H9 (cell line): ENCODE measurements around the gene GABRB1. TPM values are rescaled to one million over a fixed set of nuclear protein-coding genes. Genes with fewer than 3 reads are reported as not detected.

Source experiments
- DNase-seq: peaks from one replicate; pipeline ENCODE4 v3.0.0-alpha.2; 2017
- H2AFZ ChIP-seq: one replicate; pipeline ENCODE4 v1.6.1; 2013; ENCODE audit warnings: mild to moderate bottlenecking, low read length, control low read depth, moderate library complexity
- H2AK5ac ChIP-seq: 2 replicates; pipeline ENCODE4 v1.6.1; 2013; ENCODE audit warnings: low read length, control low read depth, mixed read lengths; ENCODE audit not compliant: insufficient read length
- H2BK120ac ChIP-seq: one replicate; pipeline ENCODE4 v1.6.1; 2013; ENCODE audit warnings: low read depth, mild to moderate bottlenecking, low read length, control low read depth, inconsistent platforms; ENCODE audit not compliant: poor library complexity, severe bottlenecking
- H2BK12ac ChIP-seq: 2 replicates; pipeline ENCODE4 v1.6.1; 2013; ENCODE audit warnings: low read length, control low read depth, mixed read lengths, low read depth; ENCODE audit not compliant: insufficient read length
- H2BK15ac ChIP-seq: 2 replicates; pipeline ENCODE4 v1.6.1; 2013; ENCODE audit warnings: low read depth, low read length, control low read depth
- H2BK20ac ChIP-seq: one replicate; pipeline ENCODE4 v1.6.1; 2013; ENCODE audit warnings: low read depth, mild to moderate bottlenecking, low read length, control low read depth, inconsistent platforms; ENCODE audit not compliant: poor library complexity, severe bottlenecking
- H2BK5ac ChIP-seq: 2 replicates; pipeline ENCODE4 v1.6.1; 2013; ENCODE audit warnings: low read length, control low read depth, mixed read lengths; ENCODE audit not compliant: insufficient read length
- H3K14ac ChIP-seq: 2 replicates; pipeline ENCODE4 v1.6.1; 2013; ENCODE audit warnings: low read length, control low read depth; ENCODE audit not compliant: insufficient read depth
- H3K18ac ChIP-seq: 2 replicates; pipeline ENCODE4 v1.6.1; 2013; ENCODE audit warnings: low read depth, mild to moderate bottlenecking, mixed read lengths, low read length, control low read depth; ENCODE audit not compliant: insufficient read length
- H3K23ac ChIP-seq: 2 replicates; pipeline ENCODE4 v1.6.1; 2013; ENCODE audit warnings: low read length, control low read depth, mixed read lengths, low read depth; ENCODE audit not compliant: insufficient read length
- H3K23me2 ChIP-seq: 2 replicates; pipeline ENCODE4 v1.6.1; 2013; ENCODE audit warnings: low read depth, mild to moderate bottlenecking, mixed read lengths, low read length, control low read depth; ENCODE audit not compliant: insufficient read length, poor library complexity, severe bottlenecking
- H3K27ac ChIP-seq: 2 replicates; pipeline ENCODE4 v1.5.1; 2013; ENCODE audit warnings: low read length, control low read depth, mixed read lengths, low read depth; ENCODE audit not compliant: insufficient read length
- H3K27me3 ChIP-seq: 2 replicates; pipeline ENCODE4 v1.6.1; 2013; ENCODE audit warnings: low read length, control low read depth, inconsistent platforms; ENCODE audit not compliant: insufficient read depth
- H3K4ac ChIP-seq: 2 replicates; pipeline ENCODE4 v1.6.1; 2013; ENCODE audit warnings: low read depth, mild to moderate bottlenecking, control low read depth, inconsistent platforms, low read length, moderate library complexity
- H3K4me1 ChIP-seq: 2 replicates; pipeline ENCODE4 v1.6.1; 2013; ENCODE audit warnings: low read length, control low read depth, inconsistent platforms; ENCODE audit not compliant: insufficient read depth
- H3K4me2 ChIP-seq: 2 replicates; pipeline ENCODE4 v1.6.1; 2013; ENCODE audit warnings: low read length, control low read depth, mixed read lengths; ENCODE audit not compliant: insufficient read length, insufficient read depth
- H3K56ac ChIP-seq: 2 replicates; pipeline ENCODE4 v1.6.1; 2013; ENCODE audit warnings: low read depth, mild to moderate bottlenecking, mixed read lengths, low read length, control low read depth; ENCODE audit not compliant: insufficient read length
- H3K79me1 ChIP-seq: 2 replicates; pipeline ENCODE4 v1.6.1; 2013; ENCODE audit warnings: low read depth, mild to moderate bottlenecking, moderate library complexity, low read length, control low read depth, inconsistent platforms; ENCODE audit not compliant: insufficient read depth, poor library complexity, severe bottlenecking
- H3K79me2 ChIP-seq: 2 replicates; pipeline ENCODE4 v1.6.1; 2013; ENCODE audit warnings: low read length, control low read depth, inconsistent platforms; ENCODE audit not compliant: insufficient read depth
- H3K9ac ChIP-seq: 2 replicates; pipeline ENCODE4 v1.6.1; 2013; ENCODE audit warnings: low read length, control low read depth, mixed read lengths; ENCODE audit not compliant: insufficient read length; ENCODE audit errors: extremely low read depth
- H3K9me3 ChIP-seq: one replicate; pipeline ENCODE4 v1.6.1; 2013; ENCODE audit warnings: low read depth, low read length, inconsistent platforms; ENCODE audit not compliant: control insufficient read depth
- H3T11ph ChIP-seq: one replicate; pipeline ENCODE4 v1.6.1; 2013; ENCODE audit warnings: mild to moderate bottlenecking, low read length, control low read depth, inconsistent platforms
- H4K20me1 ChIP-seq: one replicate; pipeline ENCODE4 v1.6.1; 2013; ENCODE audit not compliant: control insufficient read depth, insufficient read length, insufficient read depth
- H4K5ac ChIP-seq: 2 replicates; pipeline ENCODE4 v1.6.1; 2013; ENCODE audit warnings: low read depth, mild to moderate bottlenecking, mixed read lengths, low read length, control low read depth; ENCODE audit not compliant: insufficient read length
- H4K8ac ChIP-seq: replicated peaks from 2 replicates; pipeline ENCODE4 v1.6.1; 2013; ENCODE audit warnings: low read length, control low read depth, mixed read lengths, low read depth; ENCODE audit not compliant: insufficient read length
- H4K91ac ChIP-seq: 2 replicates; pipeline ENCODE4 v1.6.1; 2013; ENCODE audit warnings: low read depth, mild to moderate bottlenecking, moderate library complexity, mixed read lengths, low read length, control low read depth; ENCODE audit not compliant: insufficient read length
- H3K27ac Mint-ChIP-seq, 3 experiments: 2 replicates in 2 of 3; 3 replicates in 1 of 3; pipeline ENCODE4 v1.8.0; 2020 to 2021; ENCODE audit warnings: mixed read lengths in 3 of 3, mild to moderate bottlenecking in 1 of 3, moderate library complexity in 1 of 3
- H3K27me3 Mint-ChIP-seq: 2 replicates; pipeline ENCODE4 v1.8.0; 2021; ENCODE audit warnings: low read depth, mild to moderate bottlenecking, moderate library complexity, mixed read lengths
- H3K36me3 Mint-ChIP-seq, 3 experiments: 2 replicates in 2 of 3; 3 replicates in 1 of 3; pipeline ENCODE4 v1.8.0; 2020 to 2021; ENCODE audit warnings: low read depth in 3 of 3, mixed read lengths in 3 of 3; ENCODE audit not compliant: insufficient read depth in 1 of 3
- H3K4me1 Mint-ChIP-seq, 2 experiments: 2 replicates each; pipeline ENCODE4 v1.8.0; 2020; ENCODE audit warnings: mixed read lengths in 2 of 2
- H3K4me3 Mint-ChIP-seq, 2 experiments: 2 replicates in 1 of 2; 3 replicates in 1 of 2; pipeline ENCODE4 v1.8.0; 2020 to 2021; ENCODE audit warnings: mild to moderate bottlenecking in 2 of 2, mixed read lengths in 2 of 2, moderate library complexity in 1 of 2
- H3K9me3 Mint-ChIP-seq, 2 experiments: 2 replicates in 1 of 2; 3 replicates in 1 of 2; pipeline ENCODE4 v1.8.0; 2020; ENCODE audit warnings: mild to moderate bottlenecking in 2 of 2, mixed read lengths in 2 of 2, moderate library complexity in 1 of 2
- WGBS: extraction: QIAGEN DNeasy Blood & Tissue Kit; methylation state at CpG from one replicate; pipeline ENCODE4 v1.1.7; 2013; ENCODE audit warnings: missing lambda C conversion rate, low lambda C conversion rate, mixed read lengths; ENCODE audit not compliant: insufficient read length; ENCODE audit errors: extremely low coverage; 5-methylcytosine and 5-hydroxymethylcytosine counted together
- total RNA-seq: library from RNA; stranded (reverse); gene quantifications from 2 replicates; pipeline ENCODE4 v1.2.1, GENCODE V29; 2021
- TF ChIP-seq, protein P1 (sequence below): fragments of 200-600 bp; sonication (generic); conservative IDR thresholded peaks from 3 replicates; pipeline ENCODE4 v1.8.0; 2021; ENCODE audit warnings: antibody characterized with exemption, mild to moderate bottlenecking

GABRB1 gene
- total RNA-seq, 1 experiment from 2014 or later, result 0.39 TPM

DNA sequence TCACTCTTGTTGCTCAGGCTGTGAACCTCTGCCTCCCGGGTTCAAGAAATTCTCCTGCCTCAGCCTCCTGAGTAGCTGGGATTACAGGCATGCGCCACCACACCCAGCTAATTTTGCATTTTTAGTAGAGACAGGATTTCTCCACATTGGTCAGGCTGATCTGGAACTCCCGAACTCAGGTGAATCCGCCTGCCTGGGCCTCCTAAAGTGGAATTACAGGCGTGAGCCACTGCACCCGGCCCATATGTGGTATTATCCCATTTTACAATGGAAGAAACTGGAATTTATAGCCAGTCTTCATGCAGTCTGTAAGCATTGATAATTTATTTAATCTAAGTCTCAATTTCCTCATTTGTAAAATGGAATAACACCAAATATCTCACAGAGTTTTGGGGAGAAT is 161.8 kb downstream of the GABRB1 start:
- Mint-ChIP-seq H3K27ac (no peak overlapping the region), H3K4me3 (no peak overlapping the region), H3K9me3 (no peaks in the 10 kb centered on the region), H3K27me3 (no peaks in the 10 kb centered on the region), H3K36me3 (no peaks in the 10 kb centered on the region; a peak in 1 of 7 replicates), H3K4me1 (no peaks in the 10 kb centered on the region)
- Histone ChIP-seq H3K4me2 (no peak overlapping the region), H3K79me1 (no peaks in the 10 kb centered on the region), H3K9me3 (no peaks in the 10 kb centered on the region), H2AFZ (no peak overlapping the region), H2BK12ac (no peak overlapping the region), H3K56ac (no peak overlapping the region), H2AK5ac (no peak overlapping the region), H2BK5ac (no peak overlapping the region), H2BK20ac (no peak overlapping the region), H3K27ac (no peak overlapping the region), H3T11ph (no peak overlapping the region), H4K8ac (no peak overlapping the region), H3K4ac (no peak overlapping the region), H3K9ac (no peak overlapping the region), H4K5ac (no peak overlapping the region), H2BK15ac (no peak overlapping the region), H3K79me2 (no peaks in the 10 kb centered on the region), H3K4me1 (no peaks in the 10 kb centered on the region), H3K23me2 (no peaks in the 10 kb centered on the region), H3K14ac (no peak overlapping the region), H3K27me3 (no peaks in the 10 kb centered on the region), H2BK120ac (no peak overlapping the region), H4K20me1 (no peaks in the 10 kb centered on the region), H3K23ac (no peak overlapping the region), H3K18ac (no peak overlapping the region), H4K91ac (no peak overlapping the region)
- TF ChIP-seq, protein P1, sequence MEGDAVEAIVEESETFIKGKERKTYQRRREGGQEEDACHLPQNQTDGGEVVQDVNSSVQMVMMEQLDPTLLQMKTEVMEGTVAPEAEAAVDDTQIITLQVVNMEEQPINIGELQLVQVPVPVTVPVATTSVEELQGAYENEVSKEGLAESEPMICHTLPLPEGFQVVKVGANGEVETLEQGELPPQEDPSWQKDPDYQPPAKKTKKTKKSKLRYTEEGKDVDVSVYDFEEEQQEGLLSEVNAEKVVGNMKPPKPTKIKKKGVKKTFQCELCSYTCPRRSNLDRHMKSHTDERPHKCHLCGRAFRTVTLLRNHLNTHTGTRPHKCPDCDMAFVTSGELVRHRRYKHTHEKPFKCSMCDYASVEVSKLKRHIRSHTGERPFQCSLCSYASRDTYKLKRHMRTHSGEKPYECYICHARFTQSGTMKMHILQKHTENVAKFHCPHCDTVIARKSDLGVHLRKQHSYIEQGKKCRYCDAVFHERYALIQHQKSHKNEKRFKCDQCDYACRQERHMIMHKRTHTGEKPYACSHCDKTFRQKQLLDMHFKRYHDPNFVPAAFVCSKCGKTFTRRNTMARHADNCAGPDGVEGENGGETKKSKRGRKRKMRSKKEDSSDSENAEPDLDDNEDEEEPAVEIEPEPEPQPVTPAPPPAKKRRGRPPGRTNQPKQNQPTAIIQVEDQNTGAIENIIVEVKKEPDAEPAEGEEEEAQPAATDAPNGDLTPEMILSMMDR, result no peak
- DNase-seq, result no peak
- no CpG with 5 or more reads among the region's 6 CpGs for WGBS
